Right lobe of liver (tissue), 6 donors: Measurements from ENCODE around the gene ARHGAP12. TPM values are rescaled to one million over a fixed set of nuclear protein-coding genes. Genes with fewer than 3 reads are reported as not detected.
A peak's percentile ranks its signal among the peaks of the same experiment; 100 is the strongest.

Source experiments
- ATAC-seq, 4 donors: fragments of 200-7000 bp; cut with Tn5 transposase; one replicate each; pipeline ENCODE4 v1.9.1; 2020; ENCODE audit warnings: mild to moderate bottlenecking in 4 of 4, moderate library complexity in 4 of 4
- DNase-seq, 3 donors: peaks; one replicate each; pipeline ENCODE4 v3.0.0-alpha.2; 2020
- H3K27ac ChIP-seq, 3 donors: fragments of 200-600 bp; one replicate each; pipeline ENCODE4 v1.8.0; 2022
- H3K27me3 ChIP-seq, 2 donors: fragments of 200-600 bp; one replicate each; pipeline ENCODE4 v1.8.0; 2022
- H3K36me3 ChIP-seq, 4 donors: fragments of 200-600 bp; sonication (generic) in 1 of 4; one replicate each; pipeline versions ENCODE4 v1.5.1 to v1.8.0; 2017 to 2022; ENCODE audit warnings: control low read depth in 1 of 4
- H3K4me1 ChIP-seq, 4 donors: fragments of 200-600 bp; sonication (generic) in 1 of 4; one replicate each; pipeline versions ENCODE4 v1.5.1 to v1.8.0; 2017 to 2022; ENCODE audit warnings: control low read depth in 1 of 4
- H3K4me3 ChIP-seq, 3 donors: fragments of 200-600 bp; one replicate each; pipeline ENCODE4 v1.8.0; 2022
- H3K9me3 ChIP-seq, 4 donors: fragments of 200-600 bp; sonication (generic) in 1 of 4; one replicate each; pipeline versions ENCODE4 v1.5.1 to v1.8.0; 2017 to 2022; ENCODE audit warnings: control low read depth in 1 of 4
- CTCF ChIP-seq, 4 donors: fragments of 200-600 bp in 3 of 4; fragments of 450-650 bp in 1 of 4; IDR thresholded peaks; one replicate each; pipeline versions ENCODE4 v1.5.1 to v1.8.0; 2016 to 2022; ENCODE audit warnings: antibody characterized with exemption in 4 of 4, mild to moderate bottlenecking in 2 of 4
- POLR2A ChIP-seq: fragments of 450-650 bp; IDR thresholded peaks from one replicate; pipeline ENCODE4 v1.6.1; 2017; ENCODE audit warnings: antibody characterized with exemption, mild to moderate bottlenecking
- WGBS: methylation state at CpG from one replicate; pipeline ENCODE4 v1.1.6; 2018; ENCODE audit warnings: low coverage, low lambda C conversion rate; ENCODE audit not compliant: insufficient coverage; ENCODE audit errors: missing lambda C conversion rate; 5-methylcytosine and 5-hydroxymethylcytosine counted together
- intact Hi-C, 2 donors: fragments of 100-400 bp; cut with DNase I; formaldehyde crosslinking; loops; one replicate each; pipeline versions ENCODE4 v1.11.2 to v1.14.1; 2022
- total RNA-seq, 6 experiments: library from RNA; depleted of rRNA in 2 of 6; stranded (reverse); fragments of >200 nt in 2 of 6; fragmentation: NEBNext Ultra II Directional in 3 of 6; extraction: Animal tissue kit (Norgen Biotek cat#: 25700) in 3 of 6; gene quantifications; one replicate each; pipeline versions ENCODE4 v1.1.0 to v1.2.4, GENCODE V29; 2016 to 2023
- donor health status: DM: no; HTN: yes; CAD: no.
- donor health status: DM: no; HTN: no; CAD: no.
- donor health status: DM: no; HTN: no; CAD: no.
- donor health status: DM: no; HTN: yes; CAD: no.
- donor health status: DM: no; HTN: yes; CAD: no.

ARHGAP12 gene
- total RNA-seq, 6 experiments from 2014 or later: 12.1 to 24.8 (median 17.6) TPM

- peaks cover 0 to 45% (median 0%) of the 10 kb centered on the region in 4 donors for H3K4me1 ChIP-seq
- DNase-seq (no peak), ATAC-seq (no peak)
- no peaks in the 10 kb centered on the region for H3K27me3 ChIP-seq
- TF ChIP-seq POLR2A (no peak), CTCF (IDR thresholded peaks at IDR 0.05) (no peak)
- no peaks in the 10 kb centered on the region for H3K36me3 ChIP-seq
- H3K27ac ChIP-seq: no peak overlapping the region
- H3K9me3 ChIP-seq: no peaks in the 10 kb centered on the region
- H3K4me3 ChIP-seq: no peak overlapping the region
- intact Hi-C loops: no loop called here
- WGBS: 47% methylated on average over 5 of the region's 5 CpGs
Observed at GRCh38 chr10:31926160-31926559, 2.5 kb downstream of the ARHGAP12 start.

GRCh38 chr10:31924833-31925232 lies 3.8 kb downstream of the ARHGAP12 start:
- peaks cover 0 to 45% (median 5%) of the 10 kb centered on the region in 4 donors for H3K4me1 ChIP-seq
- intact Hi-C loops: no loop called here
- no peak for ATAC-seq
- WGBS: 55% methylated on average over 3 of the region's 3 CpGs
- TF ChIP-seq CTCF (IDR thresholded peaks at IDR 0.05) (no peak), POLR2A (no peak)
- H3K4me3 ChIP-seq: no peak overlapping the region
- H3K27me3 ChIP-seq: no peaks in the 10 kb centered on the region
- no peaks in the 10 kb centered on the region for H3K9me3 ChIP-seq
- H3K36me3 ChIP-seq: no peaks in the 10 kb centered on the region
- no peak overlapping the region for H3K27ac ChIP-seq
- DNase-seq: no peak

- Histone ChIP-seq H3K36me3 (no peaks in the 10 kb centered on the region), H3K27ac (no peak overlapping the region), H3K9me3 (no peaks in the 10 kb centered on the region), H3K4me1 (peaks cover 0 to 42% (median 6%) of the 10 kb centered on the region in 4 donors), H3K4me3 (no peak overlapping the region), H3K27me3 (no peaks in the 10 kb centered on the region)
- no peak for DNase-seq
- WGBS: 83% methylated on average over 3 of the region's 3 CpGs
- no peak for ATAC-seq
- intact Hi-C loops: no loop called here
- no peak for TF ChIP-seq CTCF (IDR thresholded peaks at IDR 0.05)
- TF ChIP-seq POLR2A: no peak
Observed at GRCh38 chr10:31923389-31923788, 5.2 kb downstream of the ARHGAP12 start.

GRCh38 chr10:31921031-31921430 lies 7.6 kb downstream of the ARHGAP12 start:
- H3K4me1 ChIP-seq: peaks cover 0 to 28% (median 6%) of the 10 kb centered on the region in 4 donors
- no peaks in the 10 kb centered on the region for H3K9me3 ChIP-seq
- intact Hi-C loops: no loop called here
- H3K27me3 ChIP-seq: no peaks in the 10 kb centered on the region
- H3K36me3 ChIP-seq: no peaks in the 10 kb centered on the region
- H3K4me3 ChIP-seq: no peak overlapping the region
- 25% methylated on average over 2 of the region's 4 CpGs for WGBS
- peak overlapping the region in 2 of 3 donors; percentile 40 to 51 for H3K27ac ChIP-seq
- no peak for TF ChIP-seq CTCF (IDR thresholded peaks at IDR 0.05)
- TF ChIP-seq POLR2A: no peak
- no peak for DNase-seq
- ATAC-seq: peak in 1 of 4 donors; percentile 8

GRCh38 chr10:31920538-31920937 lies 8.1 kb downstream of the ARHGAP12 start:
- Histone ChIP-seq H3K27me3 (no peaks in the 10 kb centered on the region), H3K36me3 (no peaks in the 10 kb centered on the region), H3K9me3 (no peaks in the 10 kb centered on the region), H3K4me3 (no peak overlapping the region), H3K4me1 (peaks cover 0 to 23% (median 6%) of the 10 kb centered on the region in 4 donors), H3K27ac (peak overlapping the region in 2 of 3 donors; percentile 40 to 51)
- intact Hi-C loops: no loop called here
- WGBS: 28% methylated on average over 2 of the region's 2 CpGs
- peak; percentile 37 to 61 (median 52) for ATAC-seq
- TF ChIP-seq POLR2A: no peak
- TF ChIP-seq CTCF (IDR thresholded peaks at IDR 0.05): no peak
- no peak for DNase-seq
